ENCODE results near the gene ZNF215.
A peak's percentile ranks its signal among the peaks of the same experiment; 100 is the strongest.
"Not testable (repeated sequence)": the region's sequence is repeated elsewhere in the genome, so short reads cannot be mapped to it uniquely, and the experiment has no call there.

ZNF215 gene

GRCh38 chr11:6941970-6942369 lies 15.7 kb downstream of the ZNF215 start:
- DNase-seq (ENCODE audit: low read depth in 2 of 2) = no peak

GRCh38 chr11:6943131-6943530 lies 16.9 kb downstream of the ZNF215 start:
- no peak for DNase-seq (ENCODE audit: low read depth in 2 of 2)

GRCh38 chr11:6954248-6954647 lies 28.0 kb downstream of the ZNF215 start:
- DNase-seq (ENCODE audit: low read depth in 2 of 2) = not testable (repeated sequence)

GRCh38 chr11:6962141-6962540 lies 35.9 kb downstream of the ZNF215 start:
- no peak for DNase-seq (ENCODE audit: low read depth in 2 of 2)

- DNase-seq (ENCODE audit: low read depth in 2 of 2) = peak in 1 of 2 experiments; percentile 2
Observed at GRCh38 chr11:6962673-6963072, 36.4 kb downstream of the ZNF215 start.

GRCh38 chr11:6968816-6969215 lies 42.6 kb downstream of the ZNF215 start:
- no peak for DNase-seq (ENCODE audit: low read depth in 2 of 2)

- not testable (repeated sequence) for DNase-seq (ENCODE audit: low read depth in 2 of 2)
Observed at GRCh38 chr11:6969854-6970253, 43.6 kb downstream of the ZNF215 start.

- no peak for DNase-seq (ENCODE audit: low read depth in 2 of 2)
Observed at GRCh38 chr11:6979365-6979764, 53.1 kb downstream of the ZNF215 start.

GRCh38 chr11:6986487-6986886 lies 60.3 kb downstream of the ZNF215 start:
- no peak for DNase-seq (ENCODE audit: low read depth in 2 of 2)

GRCh38 chr11:6988506-6988905 lies 62.3 kb downstream of the ZNF215 start:
- DNase-seq (ENCODE audit: low read depth in 2 of 2) = no peak

- no peak for DNase-seq (ENCODE audit: low read depth in 2 of 2)
Observed at GRCh38 chr11:6991227-6991626, 65.0 kb downstream of the ZNF215 start.

- no peak for DNase-seq (ENCODE audit: low read depth in 2 of 2)
Observed at GRCh38 chr11:6992026-6992425, 65.8 kb downstream of the ZNF215 start.

- peak; percentile 78 to 80 for DNase-seq (ENCODE audit: low read depth in 2 of 2)
Observed at GRCh38 chr11:6992457-6993417, 66.5 kb downstream of the ZNF215 start.

- DNase-seq (ENCODE audit: low read depth in 2 of 2) = no peak
Observed at GRCh38 chr11:6995703-6996102, 69.5 kb downstream of the ZNF215 start.

GRCh38 chr11:7004482-7004881 lies 78.3 kb downstream of the ZNF215 start:
- DNase-seq (ENCODE audit: low read depth in 2 of 2) = peak; percentile 47 to 56
